Hepatocyte (in vitro differentiated cells): ENCODE measurements around the gene NOL3.

Experiments
- EZH2 ChIP-seq: fragments of 200-600 bp; sonication (generic); IDR thresholded peaks from 2 replicates; pipeline ENCODE4 v1.6.1; 2016; ENCODE audit warnings: antibody characterized with exemption, mild to moderate bottlenecking, borderline replicate concordance
- EZH2phosphoT487 ChIP-seq: fragments of 200-600 bp; sonication (generic); IDR thresholded peaks from one replicate; pipeline ENCODE4 v1.6.1; 2018; ENCODE audit warnings: antibody characterized with exemption, mild to moderate bottlenecking, low read depth, moderate library complexity; ENCODE audit not compliant: unreplicated experiment, severe bottlenecking
- TF ChIP-seq, protein P1 (sequence below): fragments of 200-600 bp; sonication (generic); IDR thresholded peaks from 2 replicates; pipeline ENCODE4 v1.5.1; 2016; ENCODE audit warnings: antibody characterized with exemption, mild to moderate bottlenecking; ENCODE audit not compliant: poor library complexity

- TF ChIP-seq, protein P1, sequence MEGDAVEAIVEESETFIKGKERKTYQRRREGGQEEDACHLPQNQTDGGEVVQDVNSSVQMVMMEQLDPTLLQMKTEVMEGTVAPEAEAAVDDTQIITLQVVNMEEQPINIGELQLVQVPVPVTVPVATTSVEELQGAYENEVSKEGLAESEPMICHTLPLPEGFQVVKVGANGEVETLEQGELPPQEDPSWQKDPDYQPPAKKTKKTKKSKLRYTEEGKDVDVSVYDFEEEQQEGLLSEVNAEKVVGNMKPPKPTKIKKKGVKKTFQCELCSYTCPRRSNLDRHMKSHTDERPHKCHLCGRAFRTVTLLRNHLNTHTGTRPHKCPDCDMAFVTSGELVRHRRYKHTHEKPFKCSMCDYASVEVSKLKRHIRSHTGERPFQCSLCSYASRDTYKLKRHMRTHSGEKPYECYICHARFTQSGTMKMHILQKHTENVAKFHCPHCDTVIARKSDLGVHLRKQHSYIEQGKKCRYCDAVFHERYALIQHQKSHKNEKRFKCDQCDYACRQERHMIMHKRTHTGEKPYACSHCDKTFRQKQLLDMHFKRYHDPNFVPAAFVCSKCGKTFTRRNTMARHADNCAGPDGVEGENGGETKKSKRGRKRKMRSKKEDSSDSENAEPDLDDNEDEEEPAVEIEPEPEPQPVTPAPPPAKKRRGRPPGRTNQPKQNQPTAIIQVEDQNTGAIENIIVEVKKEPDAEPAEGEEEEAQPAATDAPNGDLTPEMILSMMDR, result no peak
- TF ChIP-seq EZH2, result no peak
- no peak for TF ChIP-seq EZH2phosphoT487
Measured at GRCh38 chr16:67170168-67170948, at the start of gene NOL3.
